AG09319 (cell line): ENCODE data around the gene KBTBD2.

Experiments used
- DNase-seq: peaks from one replicate; pipeline ENCODE4 v3.0.0-alpha.2; 2010; ENCODE audit warnings: low read depth; ENCODE audit errors: extremely low read depth
- TF ChIP-seq, protein P1 (sequence below): IDR thresholded peaks from 2 replicates; pipeline ENCODE4 v1.5.1; 2011; ENCODE audit warnings: low read depth, mild to moderate bottlenecking, inconsistent platforms, low read length, moderate library complexity

KBTBD2 gene

DNA sequence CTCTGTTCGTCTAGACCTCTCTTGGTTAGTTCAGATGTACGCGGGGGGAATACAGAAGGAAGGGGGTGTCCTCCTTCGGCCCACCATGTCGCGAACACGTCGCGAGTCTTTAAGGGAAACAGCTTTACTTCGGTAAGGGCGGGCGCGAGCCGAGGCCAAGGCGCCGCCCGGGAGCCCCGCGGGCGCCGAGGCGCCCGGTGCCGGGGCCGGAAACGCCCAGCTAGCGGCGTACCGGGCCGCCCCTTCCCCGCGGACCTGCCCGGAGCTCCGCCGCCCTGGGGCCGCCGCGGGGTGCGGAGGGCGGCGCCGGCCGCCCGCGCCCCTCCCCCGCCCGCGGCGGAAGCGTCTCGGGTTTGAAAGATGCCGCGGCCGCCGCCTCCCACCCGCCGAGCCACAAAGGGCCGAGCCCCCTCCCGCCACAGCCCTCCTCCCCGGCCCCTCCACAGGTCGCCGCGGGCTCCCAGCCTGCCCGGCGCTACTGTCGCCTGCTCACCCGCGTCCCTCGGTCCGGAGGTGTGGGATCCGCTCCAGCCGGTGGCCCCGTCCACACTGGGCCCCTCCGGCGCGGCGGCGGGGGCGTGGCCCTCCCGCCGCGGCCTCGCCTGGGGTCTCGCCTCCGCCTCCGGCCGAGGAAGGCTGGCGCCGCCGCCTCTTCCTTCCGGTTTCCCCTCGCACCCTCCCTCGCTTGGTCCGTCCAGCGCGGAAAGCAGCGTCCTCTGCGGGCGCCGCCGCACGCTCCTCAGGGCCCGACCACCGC is at the start of gene KBTBD2:
KBTBD2 (minus strand) TSS at position 718 of the 757 bp plus-strand sequence. CDS start 12,156 bp downstream, outside the sequence.
- DNase-seq = peak; percentile 57
- TF ChIP-seq, protein P1, sequence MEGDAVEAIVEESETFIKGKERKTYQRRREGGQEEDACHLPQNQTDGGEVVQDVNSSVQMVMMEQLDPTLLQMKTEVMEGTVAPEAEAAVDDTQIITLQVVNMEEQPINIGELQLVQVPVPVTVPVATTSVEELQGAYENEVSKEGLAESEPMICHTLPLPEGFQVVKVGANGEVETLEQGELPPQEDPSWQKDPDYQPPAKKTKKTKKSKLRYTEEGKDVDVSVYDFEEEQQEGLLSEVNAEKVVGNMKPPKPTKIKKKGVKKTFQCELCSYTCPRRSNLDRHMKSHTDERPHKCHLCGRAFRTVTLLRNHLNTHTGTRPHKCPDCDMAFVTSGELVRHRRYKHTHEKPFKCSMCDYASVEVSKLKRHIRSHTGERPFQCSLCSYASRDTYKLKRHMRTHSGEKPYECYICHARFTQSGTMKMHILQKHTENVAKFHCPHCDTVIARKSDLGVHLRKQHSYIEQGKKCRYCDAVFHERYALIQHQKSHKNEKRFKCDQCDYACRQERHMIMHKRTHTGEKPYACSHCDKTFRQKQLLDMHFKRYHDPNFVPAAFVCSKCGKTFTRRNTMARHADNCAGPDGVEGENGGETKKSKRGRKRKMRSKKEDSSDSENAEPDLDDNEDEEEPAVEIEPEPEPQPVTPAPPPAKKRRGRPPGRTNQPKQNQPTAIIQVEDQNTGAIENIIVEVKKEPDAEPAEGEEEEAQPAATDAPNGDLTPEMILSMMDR = no peak; the same call in 1 of the 2 replicates

- no peak for DNase-seq
- TF ChIP-seq, protein P1 = no peak
Measured at GRCh38 chr7:32941181-32941580, 49.6 kb upstream of the KBTBD2 start.

- no peak for DNase-seq
- TF ChIP-seq, protein P1 = no peak
Measured at GRCh38 chr7:32937344-32938174, 46.0 kb upstream of the KBTBD2 start.

GRCh38 chr7:32936689-32937088 is 45.1 kb upstream of the KBTBD2 start:
- TF ChIP-seq, protein P1 = no peak
- no peak for DNase-seq

GRCh38 chr7:32935558-32935957 is 44.0 kb upstream of the KBTBD2 start:
- TF ChIP-seq, protein P1 = no peak
- DNase-seq = no peak

GRCh38 chr7:32930378-32930777 is 38.8 kb upstream of the KBTBD2 start:
- DNase-seq = no peak
- TF ChIP-seq, protein P1 = no peak
